ENCODE results near the gene EFCAB11. TPM values are rescaled to one million over a fixed set of nuclear protein-coding genes. Genes with fewer than 3 reads are reported as not detected.

The EFCAB11 gene
- total and polyA plus RNA-seq, 2 of the 8 experiments (the other 6 are each of a cell fraction or from before 2014, with no cell fraction given) = 6.8 to 12.8 TPM

GRCh38 chr14:89746135-89746534 is 208.4 kb downstream of the EFCAB11 start:
- no peak overlapping the region for H3K27ac ChIP-seq (ENCODE audit: low read depth, low read length)
- no peak overlapping the region for H2BK120ac ChIP-seq (replicated peaks; ENCODE audit: low read depth, low read length)
- peaks cover 11 to 12% of the 10 kb centered on the region in 2 experiments for H3K9me3 ChIP-seq (ENCODE audit: insufficient read depth in 2 of 2, low read depth in 1 of 2, low read length in 1 of 2)
- no peak overlapping the region for H2AFZ ChIP-seq (ENCODE audit: low read length)
- no peaks in the 10 kb centered on the region; a peak in 1 of 7 replicates for H3K27me3 ChIP-seq (replicated peaks in 1 of 4; ENCODE audit: control insufficient read depth in 3 of 4, extremely low read depth in 1 of 4, insufficient read depth in 3 of 4, low read length in 3 of 4)
- no peaks in the 10 kb centered on the region for H3K23me2 ChIP-seq (ENCODE audit: low read depth, low read length)
- H3K4me2 ChIP-seq (ENCODE audit: insufficient read depth in 1 of 2, low read depth in 2 of 2, low read length in 2 of 2) = no peak overlapping the region
- no peaks in the 10 kb centered on the region for H4K20me1 ChIP-seq (replicated peaks in 1 of 2; ENCODE audit: control insufficient read depth in 1 of 2, insufficient read depth in 2 of 2, low read length in 2 of 2)
- H2BK20ac ChIP-seq (ENCODE audit: low read length) = no peak overlapping the region
- H2BK15ac ChIP-seq (ENCODE audit: low read length) = no peak overlapping the region
- no peak overlapping the region for H3K56ac ChIP-seq (replicated peaks; ENCODE audit: insufficient read length, low read depth, low read length)
- no peak overlapping the region for H4K91ac ChIP-seq (replicated peaks; ENCODE audit: insufficient read length, low read length)
- no peaks in the 10 kb centered on the region for H3K4me1 ChIP-seq (replicated peaks in 1 of 4; ENCODE audit: control insufficient read depth in 3 of 4, insufficient read depth in 4 of 4, low read length in 3 of 4)
- H3K18ac ChIP-seq (ENCODE audit: extremely low read depth, low read length) = no peak overlapping the region
- no peak overlapping the region for H4K8ac ChIP-seq (ENCODE audit: extremely low read depth, insufficient read depth, low read length)
- H3K36me3 ChIP-seq (ENCODE audit: control insufficient read depth in 2 of 4, insufficient read depth in 4 of 4, low read length in 3 of 4) = no peaks in the 10 kb centered on the region
- 99% methylated on average over 7 of the region's 7 CpGs; no CpG with 5 or more reads in 1 of the 2 experiments for WGBS, 2 experiments (ENCODE audit: extremely low coverage in 1 of 2, insufficient coverage in 1 of 2, insufficient read length in 1 of 2, insufficient replicate concordance in 2 of 2, low coverage in 1 of 2, low lambda C conversion rate in 2 of 2, missing lambda C conversion rate in 1 of 2)
- ChIA-PET POLR2A (ENCODE audit: partially characterized antibody) (no interaction called here), CTCF (ENCODE audit: partially characterized antibody) (interaction anchor here (1.0 kb wide), 1 partner anchor 23 kb away, joined by 3 read pairs; no protein-coding TSS in a partner anchor)
- no peaks in the 10 kb centered on the region for H3K79me2 ChIP-seq (ENCODE audit: control insufficient read depth in 1 of 2, insufficient read depth in 2 of 2, low read length in 2 of 2)
- no peak for TF ChIP-seq RXRA (IDR thresholded peaks at IDR 0.05; ENCODE audit: insufficient read depth, low read depth, low read length)
- TF ChIP-seq, protein P1, sequence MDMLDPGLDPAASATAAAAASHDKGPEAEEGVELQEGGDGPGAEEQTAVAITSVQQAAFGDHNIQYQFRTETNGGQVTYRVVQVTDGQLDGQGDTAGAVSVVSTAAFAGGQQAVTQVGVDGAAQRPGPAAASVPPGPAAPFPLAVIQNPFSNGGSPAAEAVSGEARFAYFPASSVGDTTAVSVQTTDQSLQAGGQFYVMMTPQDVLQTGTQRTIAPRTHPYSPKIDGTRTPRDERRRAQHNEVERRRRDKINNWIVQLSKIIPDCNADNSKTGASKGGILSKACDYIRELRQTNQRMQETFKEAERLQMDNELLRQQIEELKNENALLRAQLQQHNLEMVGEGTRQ (IDR thresholded peaks at IDR 0.05; ENCODE audit: low read length) = no peak
- no peak for TF ChIP-seq ASH2L (IDR thresholded peaks at IDR 0.05; ENCODE audit: low read length)
- H2AK5ac ChIP-seq (ENCODE audit: low read depth, low read length) = no peak overlapping the region
- DNase-seq (ENCODE audit: low read depth in 1 of 2, low spot score in 2 of 2) = no peak
- H3K79me1 ChIP-seq (ENCODE audit: low read depth, low read length) = no peaks in the 10 kb centered on the region
- H3K14ac ChIP-seq (ENCODE audit: insufficient read length) = no peak overlapping the region
- no peak overlapping the region for H3K9ac ChIP-seq (replicated peaks in 1 of 4; ENCODE audit: extremely low read depth in 1 of 4, low read depth in 3 of 4, low read length in 3 of 4)
- no peak overlapping the region for H2BK5ac ChIP-seq (ENCODE audit: low read depth, low read length)
- H2BK12ac ChIP-seq (ENCODE audit: low read depth, low read length) = no peak overlapping the region
- no peak overlapping the region for H3K4ac ChIP-seq (replicated peaks; ENCODE audit: insufficient read length, low read depth, low read length)
- no peak overlapping the region for H3K4me3 ChIP-seq (ENCODE audit: extremely low read depth in 1 of 4, insufficient read depth in 2 of 4, low read depth in 3 of 4, low read length in 4 of 4)
- no peak for FAIRE-seq
- no peak overlapping the region for H3K23ac ChIP-seq (ENCODE audit: insufficient read length)
- H4K5ac ChIP-seq (ENCODE audit: insufficient read length, low read depth, low read length) = no peak overlapping the region
